GM18520 (cell line): Measurements from ENCODE around the gene SRGAP2B.
"Not testable (repeated sequence)": the region's sequence is repeated elsewhere in the genome, so short reads cannot be mapped to it uniquely, and the experiment has no call there.

ENCODE experiments used
- ATAC-seq: cut with Tn5 transposase; IDR thresholded peaks from one replicate; pipeline ENCODE4 v1.9.1; 2021; ENCODE audit not compliant: unreplicated experiment

SRGAP2B gene

GRCh38 chr1:145047553-145047952 is 47.6 kb downstream of the SRGAP2B start:
- not testable (repeated sequence) for ATAC-seq

DNA sequence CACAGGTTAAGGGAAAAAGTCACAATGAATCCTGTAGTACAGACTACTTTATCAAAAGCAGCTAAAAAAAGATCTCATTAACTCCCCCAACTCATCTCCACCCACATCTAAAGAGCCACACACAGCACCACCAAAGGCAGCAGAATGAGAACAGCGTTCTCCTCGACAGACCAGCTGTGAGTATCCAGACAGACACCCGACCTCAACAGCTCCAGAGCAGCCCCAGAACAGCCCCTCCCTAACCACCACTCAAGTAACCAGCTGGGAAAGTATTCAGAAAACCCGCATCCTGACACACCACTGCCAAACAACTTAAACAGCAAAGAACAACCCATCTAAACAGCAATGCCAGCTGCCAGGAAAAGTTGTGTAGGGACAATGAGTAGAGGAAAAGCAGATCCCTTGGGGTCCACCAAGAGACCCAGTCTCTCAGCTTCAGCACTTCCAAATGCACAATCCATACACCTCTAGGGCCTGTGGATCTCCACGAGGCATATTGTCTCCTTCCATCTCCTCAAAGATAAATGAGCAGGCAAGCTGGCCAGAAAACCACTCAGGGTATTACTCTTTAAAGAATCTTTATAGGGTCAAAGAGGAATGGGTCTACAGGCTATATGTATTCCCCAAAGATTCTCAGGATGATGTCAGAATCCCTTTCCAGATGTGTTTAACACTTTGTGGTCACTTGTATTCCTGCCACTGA is 49.4 kb downstream of the SRGAP2B start:
- not testable (repeated sequence) for ATAC-seq

- ATAC-seq, result peak; percentile 93
Measured at GRCh38 chr1:145041519-145041918, 53.6 kb downstream of the SRGAP2B start.

DNA sequence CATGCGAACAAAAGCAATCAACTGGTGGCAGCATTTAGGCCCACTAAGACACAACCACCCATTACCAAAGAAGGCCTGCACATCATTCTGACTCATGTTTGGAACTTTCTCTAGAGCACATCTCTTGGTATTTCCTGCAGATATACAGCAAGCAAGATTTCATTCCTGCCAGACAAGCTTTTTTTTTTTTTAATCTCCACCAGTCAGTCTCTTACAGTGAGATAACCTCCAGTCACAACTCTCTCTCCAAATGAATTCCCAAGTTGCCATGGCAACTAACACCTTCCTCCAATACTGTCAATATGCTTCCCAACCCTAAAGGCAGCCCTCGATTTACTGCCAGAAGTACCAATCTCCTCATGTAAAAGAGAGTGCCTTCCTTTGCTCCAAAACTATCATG is 59.1 kb downstream of the SRGAP2B start:
- ATAC-seq, result not testable (repeated sequence)

DNA sequence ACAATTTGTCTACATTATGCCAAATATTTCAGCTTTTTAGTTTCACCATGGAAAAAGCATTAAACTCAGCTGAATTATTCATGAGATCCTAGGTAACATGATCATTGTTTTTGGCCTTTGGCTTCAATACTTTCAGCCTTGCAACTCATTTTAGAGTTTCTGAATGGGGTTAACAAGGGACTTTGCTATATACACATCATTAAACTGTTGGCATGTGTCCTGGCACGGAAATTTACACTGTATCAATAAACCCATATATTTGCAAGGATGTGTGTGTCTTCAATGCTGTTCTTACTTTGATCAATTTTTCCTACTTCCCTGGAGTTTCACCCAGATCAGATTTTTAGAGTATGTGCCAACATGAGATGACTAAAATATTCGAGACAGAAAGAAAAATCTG is 61.6 kb downstream of the SRGAP2B start:
- ATAC-seq, result not testable (repeated sequence)

GRCh38 chr1:145027251-145027650 is 67.9 kb downstream of the SRGAP2B start:
- not testable (repeated sequence) for ATAC-seq

GRCh38 chr1:145025286-145025685 is 69.8 kb downstream of the SRGAP2B start:
- ATAC-seq, result not testable (repeated sequence)

GRCh38 chr1:145022259-145022658 is 72.9 kb downstream of the SRGAP2B start:
- ATAC-seq, result not testable (repeated sequence)

DNA sequence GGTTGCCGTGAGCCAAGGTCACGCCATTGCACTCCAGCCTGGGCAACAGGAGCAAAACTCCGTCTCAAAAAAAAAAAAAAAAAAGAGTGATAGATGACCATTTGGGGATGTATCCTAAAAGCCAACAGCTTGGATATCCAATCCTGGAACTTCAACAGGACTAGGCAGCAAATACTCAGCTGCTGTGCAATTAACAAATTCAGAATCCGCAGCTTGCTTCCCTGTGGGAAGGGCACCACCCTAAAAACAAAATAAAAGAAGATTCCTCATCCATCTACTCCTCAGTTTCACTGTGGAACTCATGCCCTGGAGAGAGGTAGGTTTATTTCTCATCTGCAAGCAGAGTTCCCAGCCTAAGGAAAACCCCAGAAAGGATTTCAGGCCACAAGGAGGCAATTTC is 73.4 kb downstream of the SRGAP2B start:
- not testable (repeated sequence) for ATAC-seq

GRCh38 chr1:145019709-145020108 is 75.4 kb downstream of the SRGAP2B start:
- not testable (repeated sequence) for ATAC-seq

DNA sequence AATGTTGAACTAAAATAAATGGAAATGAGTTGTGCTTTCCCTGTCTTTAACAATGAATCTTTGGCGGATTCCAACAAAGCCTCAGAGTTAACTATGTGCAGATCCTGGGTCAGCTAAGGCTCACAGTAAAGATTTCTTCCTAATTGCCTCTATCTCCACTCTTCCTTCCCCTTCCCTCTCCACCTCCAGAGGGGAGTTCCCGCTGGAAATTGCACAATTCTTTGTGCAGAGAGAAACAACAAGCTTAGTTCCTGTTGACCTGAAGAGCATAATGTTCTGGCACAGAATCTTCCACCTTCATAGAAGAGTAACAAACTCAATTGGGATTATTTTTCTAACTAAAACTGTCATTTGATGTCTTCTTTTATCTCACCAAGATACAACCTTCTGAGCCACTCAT is 77.4 kb downstream of the SRGAP2B start:
- not testable (repeated sequence) for ATAC-seq

DNA sequence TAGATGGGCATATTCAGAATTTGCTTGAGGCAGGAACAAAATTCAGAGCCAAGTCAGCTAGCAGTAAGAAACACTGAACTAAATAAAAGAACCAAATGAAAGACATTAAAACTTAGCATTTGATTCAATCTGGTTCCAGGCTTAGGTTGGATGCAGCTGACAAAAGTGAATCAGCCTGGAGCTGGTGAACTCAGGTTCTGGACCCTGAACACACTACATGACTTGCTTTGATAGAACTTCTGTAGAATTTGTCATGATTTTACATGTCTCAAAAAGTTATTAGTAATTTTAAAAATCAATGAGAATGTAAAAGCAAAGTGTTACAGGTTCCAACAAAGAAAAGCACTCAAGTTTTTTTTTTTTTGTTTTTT is 78.7 kb downstream of the SRGAP2B start:
- not testable (repeated sequence) for ATAC-seq

DNA sequence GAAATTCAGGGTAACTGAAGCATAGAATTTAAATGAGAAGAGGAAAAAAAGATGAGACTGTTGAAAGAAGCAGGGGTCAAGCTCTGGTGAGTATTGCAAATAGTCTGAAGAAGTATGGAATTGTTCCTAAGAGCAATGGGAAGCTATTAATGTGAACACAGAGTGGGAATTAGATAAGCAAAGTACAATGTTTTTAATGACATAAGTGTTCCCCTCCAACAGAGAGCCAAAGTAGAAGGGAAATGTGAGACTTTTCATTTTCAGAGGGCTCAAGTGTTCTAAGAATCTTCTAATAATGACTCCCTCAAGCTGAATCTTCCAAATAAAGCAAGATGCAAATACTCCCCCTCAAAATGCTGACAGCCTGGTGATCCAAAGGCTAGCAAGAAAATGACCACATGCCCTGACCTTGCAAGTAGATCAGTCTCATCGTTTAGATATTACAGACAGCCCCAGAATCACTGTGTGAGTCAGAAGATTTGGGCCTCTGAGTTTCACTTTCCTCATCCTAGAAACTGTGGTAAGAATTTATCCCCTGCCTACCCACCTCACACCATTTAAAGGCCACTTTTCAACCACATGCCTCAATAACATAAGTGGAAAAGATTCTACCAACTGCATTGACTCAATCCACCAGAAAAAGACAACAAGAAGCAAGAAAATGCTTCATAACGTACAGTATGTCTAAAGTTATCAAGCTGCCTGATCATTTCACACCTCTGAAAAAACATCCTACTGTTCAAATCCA is 79.2 kb downstream of the SRGAP2B start:
- peak; percentile 48 for ATAC-seq

DNA sequence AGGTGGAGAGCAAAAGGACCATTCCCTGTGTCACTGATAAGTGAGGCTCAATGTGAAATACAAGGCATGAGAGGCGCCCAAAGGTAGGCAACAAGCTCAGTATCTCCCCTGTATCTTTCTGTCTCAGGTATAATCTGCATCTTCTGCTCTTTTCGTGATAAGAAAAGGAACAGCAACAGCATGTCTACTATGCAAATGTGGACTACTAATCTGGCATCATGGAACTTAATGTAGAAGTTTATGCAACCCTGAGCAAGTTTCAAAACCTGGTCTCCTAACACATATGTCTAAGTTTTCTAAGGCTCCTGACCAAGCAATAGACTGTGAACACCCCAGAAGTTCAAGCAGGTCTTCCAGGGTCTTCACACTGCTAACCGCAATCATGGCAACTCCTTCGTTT is 81.8 kb downstream of the SRGAP2B start:
- ATAC-seq, result not testable (repeated sequence)

- not testable (repeated sequence) for ATAC-seq
Measured at GRCh38 chr1:145011811-145012210, 83.3 kb downstream of the SRGAP2B start.

DNA sequence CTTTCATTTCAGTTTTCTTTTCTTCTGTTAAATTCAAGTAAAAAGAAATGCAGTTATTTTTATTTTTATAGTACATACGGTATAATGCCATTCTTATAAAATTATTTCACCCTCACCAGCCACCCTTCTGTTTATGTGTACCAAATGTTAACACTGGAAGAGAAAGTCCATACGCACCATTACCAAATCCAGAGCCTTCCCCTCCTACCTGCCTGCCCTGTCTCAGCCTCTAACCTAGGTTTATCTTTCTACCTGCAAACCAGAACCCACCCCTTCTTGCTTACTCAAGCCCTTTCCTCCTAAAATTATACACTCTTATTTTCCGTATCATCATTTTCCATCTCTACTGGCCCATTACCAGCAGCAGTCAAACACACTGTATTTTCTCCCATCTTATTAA is 84.5 kb downstream of the SRGAP2B start:
- not testable (repeated sequence) for ATAC-seq

DNA sequence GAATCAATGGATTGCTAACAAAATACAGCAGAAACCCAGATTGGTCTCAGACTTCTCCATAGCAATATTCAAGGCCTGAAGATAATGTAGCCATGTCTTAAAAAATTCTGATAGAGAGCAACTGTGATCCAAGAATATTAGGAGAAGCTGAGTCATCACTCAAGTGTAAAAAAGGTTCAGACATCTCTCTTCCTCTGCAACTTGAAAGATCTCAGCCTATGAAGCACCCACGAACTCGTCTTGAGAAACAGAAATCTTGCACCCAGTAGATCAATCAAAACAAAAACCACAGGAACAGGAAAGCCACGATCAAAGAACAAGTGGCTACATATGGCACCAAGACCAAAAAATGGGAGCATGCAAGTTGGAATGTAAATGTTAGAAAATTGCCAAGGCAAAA is 85.2 kb downstream of the SRGAP2B start:
- ATAC-seq, result not testable (repeated sequence)

GRCh38 chr1:145008388-145008787 is 86.7 kb downstream of the SRGAP2B start:
- ATAC-seq, result not testable (repeated sequence)

DNA sequence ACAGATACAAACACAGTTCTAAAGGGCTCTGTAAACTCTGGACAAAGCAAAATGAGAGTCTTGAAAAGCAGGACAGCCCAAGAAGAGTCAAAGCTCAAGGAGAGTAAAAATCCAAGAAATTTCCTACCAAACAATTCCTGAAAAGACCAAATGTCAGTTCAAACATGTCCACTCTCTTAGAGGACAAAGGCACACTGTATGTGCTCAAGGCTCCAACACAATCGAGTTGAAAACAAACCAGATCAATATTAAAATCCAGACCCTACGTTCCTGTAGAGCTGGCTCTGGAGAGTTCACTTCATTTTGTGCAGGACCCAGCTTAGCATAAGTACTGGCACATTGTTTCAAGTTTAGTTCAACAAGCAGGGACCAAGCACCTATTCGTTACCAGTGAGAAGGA is 90.0 kb downstream of the SRGAP2B start:
- not testable (repeated sequence) for ATAC-seq

DNA sequence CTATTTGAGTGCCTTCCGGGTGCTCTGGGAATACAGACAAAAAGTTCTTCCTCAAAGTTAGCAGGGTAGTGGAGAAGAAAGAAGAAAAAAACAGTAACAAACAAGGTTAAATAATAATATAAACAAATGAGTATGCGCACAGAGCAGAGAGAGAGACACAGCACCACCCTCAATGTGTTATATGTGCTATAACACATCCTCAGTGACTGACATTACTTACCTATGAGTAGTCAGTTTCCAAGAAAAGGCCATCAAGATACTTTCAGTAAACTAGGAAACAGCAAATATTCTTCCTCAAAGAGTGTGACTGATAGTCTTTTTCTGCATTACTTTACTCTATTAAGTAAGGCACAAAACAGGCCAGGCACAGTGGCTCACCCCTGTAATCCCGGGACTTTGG is 93.7 kb downstream of the SRGAP2B start:
- not testable (repeated sequence) for ATAC-seq

DNA sequence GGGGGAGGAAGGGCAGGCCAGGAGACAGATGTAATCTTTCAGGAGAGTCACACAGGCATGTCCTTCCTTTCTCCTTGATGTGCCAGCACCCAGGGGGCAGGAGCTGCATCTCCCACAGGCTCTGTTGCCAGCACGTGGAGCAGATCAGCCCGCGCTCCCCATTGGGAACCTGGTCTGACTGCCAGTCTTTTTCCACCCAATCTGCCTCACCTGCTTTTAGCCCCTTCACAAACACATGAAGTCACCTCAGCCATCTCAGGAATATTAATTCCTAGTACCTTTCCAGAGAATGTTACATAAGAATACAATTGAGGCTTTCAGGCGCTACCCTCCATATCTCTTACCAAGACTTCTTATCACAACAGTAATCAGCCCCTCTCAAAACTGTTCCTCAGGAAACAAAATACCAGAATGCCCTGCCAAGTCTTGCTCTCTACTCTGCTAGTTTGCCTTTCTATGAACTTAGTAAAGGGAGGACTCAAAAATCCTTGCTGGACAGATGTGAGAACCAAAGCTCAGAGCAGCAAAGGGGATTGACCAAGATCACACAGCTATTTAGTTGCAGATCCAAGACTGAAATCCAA is 94.3 kb downstream of the SRGAP2B start:
- not testable (repeated sequence) for ATAC-seq
